Adrenal gland (tissue), 5 donors: ENCODE data around the gene C2orf78.

Experiments used
- POLR2A ChIP-seq, 2 donors: fragments of 450-650 bp; IDR thresholded peaks; one replicate each; pipeline ENCODE4 v1.6.1; 2017; ENCODE audit warnings: antibody characterized with exemption in 2 of 2, mild to moderate bottlenecking in 2 of 2, moderate library complexity in 1 of 2
- TF ChIP-seq, protein P1 (sequence below), 6 experiments: fragments of 450-650 bp in 4 of 6; fragments of 200-600 bp in 2 of 6; sonication (generic) in 1 of 6; IDR thresholded peaks; 1 replicate in 5 of 6; 2 replicates in 1 of 6; pipeline versions ENCODE4 v1.5.1 to v1.8.0; 2016 to 2021; ENCODE audit warnings: antibody characterized with exemption in 6 of 6, mild to moderate bottlenecking in 2 of 6, moderate library complexity in 1 of 6
- donor health status: DM: no; HTN: no; CAD: no.

DNA sequence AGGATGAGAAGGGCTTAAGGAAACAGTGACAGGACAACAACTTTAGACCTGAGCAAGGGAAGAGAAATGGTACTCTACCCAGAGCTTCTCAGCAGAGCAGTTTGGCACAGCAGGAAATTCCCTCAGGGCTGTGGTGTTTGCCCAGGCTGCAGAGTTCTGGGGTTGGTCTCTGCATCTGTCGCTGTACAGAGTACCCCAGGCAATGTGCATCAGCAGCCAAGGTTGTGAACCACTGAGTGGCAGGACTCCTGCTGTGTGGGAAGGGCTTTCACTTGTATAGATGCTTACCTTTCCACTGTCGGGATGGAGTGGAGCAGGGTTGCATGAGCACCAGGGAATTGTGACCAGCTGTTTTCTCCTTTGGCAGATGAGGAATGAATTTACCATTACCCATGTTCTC, 66.0 kb downstream of the C2orf78 start:
- TF ChIP-seq POLR2A (IDR thresholded peaks at IDR 0.05), result no peak
- TF ChIP-seq, protein P1, sequence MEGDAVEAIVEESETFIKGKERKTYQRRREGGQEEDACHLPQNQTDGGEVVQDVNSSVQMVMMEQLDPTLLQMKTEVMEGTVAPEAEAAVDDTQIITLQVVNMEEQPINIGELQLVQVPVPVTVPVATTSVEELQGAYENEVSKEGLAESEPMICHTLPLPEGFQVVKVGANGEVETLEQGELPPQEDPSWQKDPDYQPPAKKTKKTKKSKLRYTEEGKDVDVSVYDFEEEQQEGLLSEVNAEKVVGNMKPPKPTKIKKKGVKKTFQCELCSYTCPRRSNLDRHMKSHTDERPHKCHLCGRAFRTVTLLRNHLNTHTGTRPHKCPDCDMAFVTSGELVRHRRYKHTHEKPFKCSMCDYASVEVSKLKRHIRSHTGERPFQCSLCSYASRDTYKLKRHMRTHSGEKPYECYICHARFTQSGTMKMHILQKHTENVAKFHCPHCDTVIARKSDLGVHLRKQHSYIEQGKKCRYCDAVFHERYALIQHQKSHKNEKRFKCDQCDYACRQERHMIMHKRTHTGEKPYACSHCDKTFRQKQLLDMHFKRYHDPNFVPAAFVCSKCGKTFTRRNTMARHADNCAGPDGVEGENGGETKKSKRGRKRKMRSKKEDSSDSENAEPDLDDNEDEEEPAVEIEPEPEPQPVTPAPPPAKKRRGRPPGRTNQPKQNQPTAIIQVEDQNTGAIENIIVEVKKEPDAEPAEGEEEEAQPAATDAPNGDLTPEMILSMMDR (IDR thresholded peaks at IDR 0.05), result no peak
